KOPT-K1 (cell line): Measurements from ENCODE around the gene TSHZ3.

Source experiments
- H3K27ac ChIP-seq: fragments of 200-600 bp; sonication (generic); 2 replicates; pipeline ENCODE4 v1.5.1; 2016; ENCODE audit warnings: antibody characterized with exemption, mild to moderate bottlenecking, low read depth, low read length; ENCODE audit not compliant: poor library complexity, severe bottlenecking
- H3K36me3 ChIP-seq: fragments of 200-600 bp; sonication (generic); 2 replicates; pipeline ENCODE4 v1.5.1; 2017; ENCODE audit warnings: antibody characterized with exemption, mild to moderate bottlenecking, low read length, moderate library complexity; ENCODE audit not compliant: insufficient read depth
- H3K9me3 ChIP-seq: fragments of 200-600 bp; sonication (generic); 2 replicates; pipeline ENCODE4 v1.5.1; 2017; ENCODE audit warnings: antibody characterized with exemption, low read length, mild to moderate bottlenecking; ENCODE audit not compliant: insufficient read depth, poor library complexity, severe bottlenecking

TSHZ3 gene

DNA sequence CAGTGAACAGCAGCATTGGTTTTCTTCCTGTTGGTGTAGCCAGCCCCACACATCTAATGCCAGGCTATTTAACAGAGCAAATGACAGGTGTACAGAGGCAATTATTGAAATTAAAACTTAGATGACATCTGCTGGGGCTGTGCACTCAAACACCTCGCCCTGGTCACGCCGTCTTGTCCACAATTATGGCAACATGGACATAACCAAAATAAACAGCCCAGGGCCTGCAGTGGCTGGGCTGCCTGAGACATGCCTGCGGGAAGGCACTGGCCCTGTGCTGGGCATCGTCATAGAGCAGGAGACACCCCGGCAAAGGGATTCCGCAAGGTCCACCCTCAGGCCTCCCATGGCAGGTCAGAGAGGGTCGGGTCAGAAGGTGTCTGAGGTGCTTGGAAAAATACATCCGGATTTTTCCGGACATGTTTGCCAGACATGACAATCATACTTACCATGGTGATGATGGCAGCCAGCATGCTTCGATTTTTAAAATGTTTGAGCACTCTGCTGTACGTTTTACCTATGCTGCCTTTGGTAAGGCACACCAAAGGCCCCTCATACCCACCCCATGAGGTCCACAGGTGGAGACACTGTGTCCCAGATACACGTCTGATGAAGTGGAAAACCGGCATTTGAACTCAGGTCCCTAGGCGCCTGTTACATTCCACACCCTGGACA is 47.8 kb downstream of the TSHZ3 start:
- Histone ChIP-seq H3K27ac (no peak overlapping the region), H3K36me3 (no peaks in the 10 kb centered on the region)

DNA sequence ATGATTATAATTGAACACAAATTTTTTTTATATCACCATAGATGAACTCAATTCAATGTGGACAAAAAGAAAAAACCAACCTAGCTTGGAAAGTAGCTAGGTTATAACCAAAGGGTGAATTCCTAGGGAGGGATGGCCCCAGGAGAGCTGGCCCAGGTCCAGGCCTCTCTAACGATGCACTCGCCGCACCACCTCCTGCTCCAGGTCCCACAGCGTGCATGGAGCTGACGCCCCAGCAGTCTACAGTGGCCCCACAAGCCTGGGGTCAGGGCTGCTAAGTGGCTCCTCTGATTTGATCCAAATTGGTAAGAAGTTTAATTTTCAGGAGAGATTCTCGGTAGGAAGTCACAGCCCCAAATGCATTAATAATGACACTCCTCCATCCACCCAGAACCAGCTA is 48.8 kb downstream of the TSHZ3 start:
- Histone ChIP-seq H3K27ac (no peak overlapping the region), H3K36me3 (no peaks in the 10 kb centered on the region), H3K9me3 (no peaks in the 10 kb centered on the region)

More for the DNA sequence above, 47.8 kb downstream of the TSHZ3 start:
- no peaks in the 10 kb centered on the region for H3K9me3 ChIP-seq

DNA sequence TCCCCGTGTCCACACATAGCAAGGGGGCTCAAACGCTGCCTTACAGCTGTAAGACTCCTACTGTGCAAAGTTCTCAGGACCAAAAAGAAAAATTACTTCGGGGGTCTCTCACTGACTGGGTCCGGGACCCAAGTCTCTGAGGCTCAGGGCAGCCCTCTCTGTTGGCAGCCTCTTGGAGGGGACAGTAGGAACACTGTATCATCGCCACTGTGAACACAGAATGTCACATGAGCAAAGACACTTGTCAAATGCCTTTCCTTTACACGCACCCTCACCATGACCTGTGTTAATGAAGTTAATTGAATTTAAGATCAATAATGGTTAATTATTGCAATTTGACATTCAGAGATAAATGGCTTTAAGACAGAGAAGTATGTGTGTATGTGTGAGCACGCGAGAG is 49.6 kb downstream of the TSHZ3 start:
- H3K9me3 ChIP-seq = no peaks in the 10 kb centered on the region
- no peaks in the 10 kb centered on the region for H3K36me3 ChIP-seq
- H3K27ac ChIP-seq = no peak overlapping the region

DNA sequence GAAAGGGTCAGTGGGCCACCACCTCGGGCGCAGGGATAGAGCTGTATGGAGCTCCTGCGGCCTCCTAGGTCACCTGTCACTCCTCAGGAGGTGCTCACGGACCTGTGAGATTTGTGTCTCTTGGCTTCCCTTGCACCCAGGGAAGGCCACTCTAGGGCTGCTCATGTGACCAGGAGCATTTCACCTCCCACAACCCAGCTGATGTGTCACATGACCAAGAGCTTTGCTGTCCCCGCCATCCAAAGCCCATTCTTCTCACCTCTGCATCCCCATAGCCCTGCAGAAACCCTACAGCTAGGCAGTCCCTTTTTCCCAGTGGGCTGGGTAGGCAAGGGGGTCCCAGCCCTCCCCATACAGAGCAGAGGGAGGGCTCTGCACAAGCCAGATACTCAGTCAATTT is 51.2 kb downstream of the TSHZ3 start:
- H3K9me3 ChIP-seq = no peaks in the 10 kb centered on the region
- no peak overlapping the region for H3K27ac ChIP-seq
- H3K36me3 ChIP-seq = no peaks in the 10 kb centered on the region

DNA sequence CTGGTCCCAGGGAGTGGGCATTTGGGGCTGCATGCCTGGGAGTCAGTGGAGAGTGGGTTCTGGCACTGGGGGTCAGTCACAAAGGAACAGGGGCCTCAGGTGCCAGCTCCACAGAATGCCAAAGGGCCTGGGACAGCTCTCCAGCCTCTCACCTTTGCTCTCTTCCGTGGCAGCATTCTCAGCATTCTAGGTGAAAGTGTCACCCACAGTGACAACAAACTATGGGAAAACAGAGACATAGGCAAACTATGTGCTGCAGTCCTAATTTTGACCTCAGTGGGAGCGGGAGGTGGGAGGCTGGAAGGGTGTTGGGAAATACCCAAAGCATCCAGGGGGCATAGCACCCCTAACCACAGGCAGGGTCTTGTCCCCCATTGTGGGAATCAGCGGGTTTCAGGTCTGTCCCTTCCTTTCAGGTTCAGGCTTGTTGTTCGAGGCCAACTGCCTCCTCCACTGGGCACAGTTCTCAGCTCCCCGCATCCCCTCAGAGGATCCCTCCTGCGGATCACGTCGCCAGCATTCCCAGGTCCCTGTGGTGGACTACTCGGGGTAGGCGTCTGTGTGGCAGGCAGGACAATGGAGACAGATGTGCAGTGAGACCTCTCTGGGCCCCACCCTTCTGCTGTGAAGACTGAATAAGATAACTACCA is 52.4 kb downstream of the TSHZ3 start:
- H3K36me3 ChIP-seq = no peaks in the 10 kb centered on the region
- H3K27ac ChIP-seq = no peak overlapping the region
- H3K9me3 ChIP-seq = no peaks in the 10 kb centered on the region

DNA sequence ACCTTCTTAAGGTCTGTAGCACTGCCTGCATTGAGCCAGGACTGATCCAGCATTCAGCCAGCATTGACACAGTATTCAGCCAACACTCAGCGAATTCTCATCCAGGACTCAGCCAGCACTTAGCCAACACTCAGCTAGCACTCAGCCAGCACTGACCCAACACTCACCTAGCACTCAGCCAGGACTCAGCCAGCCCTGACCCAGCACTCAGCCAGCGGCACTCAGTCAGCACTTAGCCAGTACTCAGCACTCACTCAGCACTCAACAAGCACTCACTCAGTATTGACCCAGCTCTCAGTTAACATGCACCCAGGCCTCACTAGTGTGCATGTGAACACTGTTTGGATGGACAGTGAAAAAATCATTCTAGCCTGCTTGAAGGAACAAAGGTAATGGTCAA is 55.0 kb downstream of the TSHZ3 start:
- Histone ChIP-seq H3K9me3 (no peaks in the 10 kb centered on the region), H3K27ac (no peak overlapping the region), H3K36me3 (no peaks in the 10 kb centered on the region)

DNA sequence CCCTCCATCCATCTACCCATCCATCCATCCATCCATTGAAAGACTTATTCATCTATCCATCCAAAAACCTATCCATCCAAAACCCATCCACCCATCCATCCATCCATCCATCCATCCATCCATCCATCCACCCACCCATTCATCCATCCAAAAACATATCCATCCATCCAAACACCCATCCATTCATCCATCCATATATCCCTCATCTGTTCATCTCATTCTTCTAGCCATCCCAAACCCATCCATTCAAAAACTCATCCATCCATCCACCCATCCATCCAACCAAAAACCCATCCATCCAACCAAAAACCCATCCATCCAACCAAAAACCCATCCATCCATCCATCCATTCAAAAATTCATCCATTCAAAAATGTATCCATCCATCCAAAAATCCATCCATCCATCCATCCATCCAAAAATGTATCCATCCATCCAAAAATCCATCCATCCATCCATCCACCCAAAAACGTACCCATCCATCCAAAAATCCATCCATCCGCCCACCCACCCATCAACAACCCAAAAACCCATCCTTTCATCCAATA is 56.5 kb downstream of the TSHZ3 start:
- no peaks in the 10 kb centered on the region for H3K9me3 ChIP-seq
- no peaks in the 10 kb centered on the region for H3K36me3 ChIP-seq
- no peak overlapping the region for H3K27ac ChIP-seq

DNA sequence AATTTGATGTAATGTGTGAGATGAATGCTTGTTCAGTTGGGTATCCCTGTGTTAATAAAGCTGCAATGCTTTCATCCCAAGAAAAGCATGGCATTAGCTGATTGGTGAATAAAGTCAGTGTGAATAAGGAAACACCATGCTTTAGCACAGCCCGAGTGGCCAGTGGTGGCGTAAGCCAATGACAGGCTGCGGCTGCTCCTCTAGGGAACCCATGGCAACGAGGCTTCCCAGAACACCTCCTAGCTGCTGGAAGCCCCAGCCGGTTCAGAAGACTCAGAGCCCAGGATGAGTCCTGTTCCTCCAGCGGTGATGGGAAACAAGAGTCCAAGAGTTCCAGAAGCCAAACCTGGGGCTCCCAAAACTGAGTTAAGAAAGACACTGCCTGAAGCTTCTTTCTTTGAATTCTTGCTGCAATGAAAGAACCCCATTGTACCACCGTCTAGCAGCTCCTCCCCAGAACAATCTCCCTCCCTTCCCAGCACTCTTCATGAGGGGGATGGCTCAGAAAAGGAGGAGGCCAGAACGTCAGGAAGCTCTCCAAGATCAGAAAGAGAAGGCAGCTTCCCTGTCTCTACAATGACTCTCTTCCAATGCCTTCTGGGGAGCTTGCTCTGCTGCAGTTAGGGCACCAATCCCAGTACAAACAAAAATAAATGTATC is 58.2 kb downstream of the TSHZ3 start:
- Histone ChIP-seq H3K36me3 (no peaks in the 10 kb centered on the region), H3K27ac (no peak overlapping the region), H3K9me3 (no peaks in the 10 kb centered on the region)

DNA sequence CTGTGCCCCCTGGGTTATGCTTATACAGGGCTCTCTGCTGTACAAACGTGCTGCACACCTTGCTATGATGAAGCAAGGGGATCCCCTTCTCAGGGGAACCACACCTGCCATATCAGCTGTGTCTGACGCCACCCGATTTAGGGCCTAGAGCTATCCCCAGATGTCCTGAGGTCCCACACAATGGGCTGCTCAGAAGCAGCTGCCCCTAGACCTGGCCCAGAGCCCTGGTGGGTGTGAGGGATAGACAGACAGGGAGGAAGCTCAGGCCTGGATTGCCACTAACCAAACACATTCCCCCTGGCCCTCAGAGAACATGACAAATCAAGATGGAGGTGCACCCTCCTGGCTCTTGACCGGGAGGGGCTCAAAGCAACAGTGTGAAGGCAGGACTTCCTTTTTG is 59.3 kb downstream of the TSHZ3 start:
- H3K27ac ChIP-seq = no peak overlapping the region
- no peaks in the 10 kb centered on the region for H3K36me3 ChIP-seq
- H3K9me3 ChIP-seq = no peaks in the 10 kb centered on the region

DNA sequence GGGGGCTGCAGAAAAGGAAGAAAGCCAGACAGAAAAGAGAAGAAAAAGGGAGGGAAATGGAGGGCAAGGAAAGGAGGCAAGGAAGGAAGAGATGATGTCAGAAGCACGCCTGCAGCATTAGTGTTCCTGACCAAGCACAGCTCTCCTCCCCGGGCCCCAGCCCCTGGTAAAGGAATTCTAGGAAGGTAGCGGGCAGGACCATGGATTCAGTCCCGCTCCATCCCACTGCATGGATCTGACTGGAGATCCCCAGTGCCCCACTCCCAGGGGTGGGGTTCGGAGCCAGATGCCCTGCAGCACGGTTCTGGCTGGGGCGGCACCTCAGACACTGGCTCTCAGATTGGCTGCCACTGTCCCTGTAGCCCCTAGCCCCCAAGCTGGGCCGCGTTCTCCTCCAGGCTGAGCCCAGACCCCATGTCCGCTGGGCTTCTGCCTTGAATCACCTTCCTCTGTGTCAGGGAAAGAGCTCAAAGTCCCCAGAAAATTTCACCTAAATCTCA is 59.8 kb downstream of the TSHZ3 start:
- Histone ChIP-seq H3K36me3 (no peaks in the 10 kb centered on the region), H3K9me3 (no peaks in the 10 kb centered on the region), H3K27ac (no peak overlapping the region)

DNA sequence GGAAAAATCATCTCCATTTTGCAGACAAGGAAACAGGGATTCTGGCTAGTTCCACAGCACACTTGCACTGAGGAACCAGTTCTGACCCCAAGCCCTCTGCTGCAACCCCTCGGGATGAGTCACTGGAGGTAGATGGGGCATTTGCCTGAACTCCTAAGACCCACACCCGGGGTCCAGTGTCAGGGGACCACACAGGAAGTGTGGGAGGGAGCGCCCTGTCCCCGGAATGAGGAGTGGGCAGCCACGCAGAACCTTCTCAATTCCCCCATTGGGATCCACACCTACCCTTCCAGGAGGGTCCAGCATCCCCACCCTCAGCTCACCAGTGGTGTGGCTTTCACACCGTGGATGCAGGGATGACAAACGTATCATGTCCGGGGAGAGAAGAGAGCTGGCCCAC is 62.7 kb downstream of the TSHZ3 start:
- no peaks in the 10 kb centered on the region for H3K36me3 ChIP-seq
- no peak overlapping the region for H3K27ac ChIP-seq
- H3K9me3 ChIP-seq = no peaks in the 10 kb centered on the region

DNA sequence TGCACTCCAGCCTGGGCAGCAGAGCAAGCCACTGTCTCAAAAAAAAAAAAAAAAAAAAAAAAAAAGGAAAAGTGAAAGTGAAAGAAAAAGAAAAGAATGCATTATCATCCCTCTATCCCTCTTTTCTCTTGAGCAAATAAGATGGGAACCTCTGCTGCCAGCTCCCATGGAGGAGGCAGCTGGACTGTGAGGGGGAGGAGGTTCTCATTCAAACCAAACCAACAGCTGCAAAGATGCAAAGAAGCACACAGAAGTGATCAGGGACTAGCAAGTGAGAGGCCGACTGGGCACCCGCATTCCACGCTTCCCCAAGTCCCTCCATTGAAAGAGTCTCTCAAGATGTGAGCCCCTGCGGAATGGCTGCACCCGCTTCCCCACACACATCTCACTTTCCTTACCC is 63.5 kb downstream of the TSHZ3 start:
- H3K27ac ChIP-seq = no peak overlapping the region
- no peaks in the 10 kb centered on the region for H3K9me3 ChIP-seq
- no peaks in the 10 kb centered on the region for H3K36me3 ChIP-seq

DNA sequence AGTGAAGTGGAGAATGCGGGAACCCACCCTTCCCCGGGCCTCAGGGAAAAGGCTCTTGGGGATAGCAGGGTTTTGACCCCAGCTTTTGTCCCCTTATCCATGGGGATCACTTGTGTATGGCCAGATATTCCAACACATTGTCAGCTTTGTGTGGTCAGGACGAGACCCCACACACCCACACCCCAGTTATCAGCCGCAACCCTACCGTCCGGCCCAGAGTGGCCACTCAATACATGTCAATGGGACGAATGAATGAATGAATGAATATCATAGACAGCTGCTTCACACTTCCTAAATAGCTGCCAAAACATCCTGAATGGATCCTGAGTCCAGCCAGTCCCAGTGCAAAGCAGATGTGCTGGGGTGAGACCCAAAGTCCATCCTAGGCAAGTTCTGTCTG is 64.6 kb downstream of the TSHZ3 start:
- H3K27ac ChIP-seq = no peak overlapping the region
- H3K9me3 ChIP-seq = no peaks in the 10 kb centered on the region
- H3K36me3 ChIP-seq = no peaks in the 10 kb centered on the region

DNA sequence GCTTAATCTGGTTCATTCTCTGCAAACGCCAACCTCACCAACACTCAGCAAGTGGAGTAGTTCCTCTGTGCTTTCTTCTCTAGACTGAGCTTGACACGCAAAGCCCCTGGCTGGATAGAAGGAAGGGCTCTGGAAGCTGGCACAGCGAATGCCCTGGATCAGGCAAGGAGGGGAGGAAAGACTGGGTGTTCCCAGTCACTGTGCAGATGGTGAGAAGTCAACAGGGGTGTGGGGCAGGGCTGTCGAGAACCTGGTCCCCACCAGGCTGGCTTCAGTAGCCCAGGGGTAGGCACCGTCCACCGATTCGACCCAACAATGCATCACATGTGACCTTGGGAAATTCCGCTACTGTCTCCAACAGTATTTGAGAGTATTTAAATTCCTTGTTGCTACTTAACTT is 65.5 kb downstream of the TSHZ3 start:
- Histone ChIP-seq H3K9me3 (no peaks in the 10 kb centered on the region), H3K27ac (no peak overlapping the region), H3K36me3 (no peaks in the 10 kb centered on the region)

DNA sequence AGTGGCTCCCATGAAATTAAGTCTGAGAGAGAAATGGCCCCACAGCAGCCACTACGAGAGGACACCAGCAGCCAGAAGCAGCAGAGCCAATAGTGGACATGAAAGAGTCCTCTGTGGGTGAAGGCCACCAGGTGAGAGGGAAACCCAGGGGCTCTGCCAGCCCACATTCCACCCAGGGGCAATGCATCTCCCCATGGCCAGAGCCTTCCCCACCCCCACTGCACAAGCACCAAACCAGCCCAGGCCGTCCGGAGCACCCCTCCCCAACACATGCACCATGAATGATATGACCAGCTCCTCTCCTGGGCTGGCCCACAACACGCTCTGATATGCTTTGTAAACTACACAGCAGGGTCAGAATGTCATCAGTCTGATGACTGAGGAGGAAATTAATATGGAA is 66.9 kb downstream of the TSHZ3 start:
- Histone ChIP-seq H3K27ac (no peak overlapping the region), H3K9me3 (no peaks in the 10 kb centered on the region), H3K36me3 (no peaks in the 10 kb centered on the region)
